Measurements from ENCODE around the gene RGMA.

DNA sequence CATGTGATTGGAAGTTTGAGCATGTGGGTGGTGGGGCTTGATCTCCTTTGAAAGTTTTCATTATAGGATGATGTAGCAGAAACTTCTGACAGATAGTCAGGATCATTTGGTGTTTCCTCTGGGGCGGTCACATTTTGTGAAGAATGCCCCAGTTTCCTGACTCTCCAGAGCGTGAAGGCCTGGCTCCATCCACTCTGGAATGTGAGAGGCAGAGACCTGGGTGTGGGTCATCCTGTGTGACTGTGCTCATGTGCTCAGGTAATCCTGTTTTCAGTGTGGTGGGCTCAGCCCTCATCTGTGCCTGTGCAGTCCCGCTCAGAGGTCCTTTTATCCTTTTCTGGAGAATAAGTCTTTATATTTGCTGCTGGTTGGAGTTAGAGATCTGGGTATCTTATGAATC lies 81.0 kb downstream of the RGMA start:
- TF ChIP-seq TEAD4 (IDR thresholded peaks at IDR 0.05; ENCODE audit: low read depth, low read length) (no peak), POLR2A (IDR thresholded peaks at IDR 0.05; ENCODE audit: control extremely low read depth in 1 of 2, low read depth in 2 of 2, low read length in 2 of 2) (no peak), CTCF (IDR thresholded peaks at IDR 0.05; ENCODE audit: control extremely low read depth in 1 of 3, insufficient read depth in 1 of 3, low read depth in 1 of 3, low read length in 3 of 3) (no peak), SIX5 (IDR thresholded peaks at IDR 0.05; ENCODE audit: low read depth, low read length) (no peak), EP300 (IDR thresholded peaks at IDR 0.05; ENCODE audit: borderline replicate concordance in 1 of 2, low read depth in 2 of 2, low read length in 2 of 2) (no peak), MAFK (IDR thresholded peaks at IDR 0.05; ENCODE audit: low read depth, low read length) (no peak), KDM1A (IDR thresholded peaks at IDR 0.05; ENCODE audit: borderline replicate concordance, low read length) (no peak), NRF1 (IDR thresholded peaks at IDR 0.05; ENCODE audit: low read depth, low read length) (no peak)

Data from H1 (cell line).